Activated CD8-positive, alpha-beta T cell treated with anti-CD3 and anti-CD28 coated beads for 36 hours (primary cell): Measurements from ENCODE around the gene ANXA6. TPM values are rescaled to one million over a fixed set of nuclear protein-coding genes. Genes with fewer than 3 reads are reported as not detected.
A peak's percentile ranks its signal among the peaks of the same experiment; 100 is the strongest.

Source experiments
- ATAC-seq: fragments of 200-7000 bp; cut with Tn5 transposase; one replicate; pipeline ENCODE4 v1.10.0; 2021; ENCODE audit warnings: mild to moderate bottlenecking, moderate library complexity
- CTCF ChIA-PET: fragments of 350-600 bp; sonication (Branson Sonifier 250); formaldehyde crosslinking; loops from one replicate; lab custom pipeline; 2021; ENCODE audit warnings: antibody characterized with exemption; lab: Charles Lee
- POLR2A ChIA-PET: fragments of 350-600 bp; sonication (Branson Sonifier 250); formaldehyde crosslinking; loops from one replicate; lab custom pipeline; 2021; ENCODE audit warnings: antibody characterized with exemption; lab: Charles Lee
- DNase-seq: peaks from one replicate; pipeline ENCODE4 v3.0.0-alpha.2; 2020
- H3K27ac Mint-ChIP-seq: one replicate; pipeline ENCODE4 v1.8.0; 2021; ENCODE audit warnings: mild to moderate bottlenecking, mixed read lengths
- H3K27me3 Mint-ChIP-seq: one replicate; pipeline ENCODE4 v1.8.0; 2021; ENCODE audit warnings: mixed read lengths
- H3K36me3 Mint-ChIP-seq: one replicate; pipeline ENCODE4 v1.8.0; 2021; ENCODE audit warnings: low read depth, mixed read lengths
- H3K4me1 Mint-ChIP-seq: one replicate; pipeline ENCODE4 v1.8.0; 2021; ENCODE audit warnings: low read depth, mixed read lengths
- H3K4me3 Mint-ChIP-seq: one replicate; pipeline ENCODE4 v1.8.0; 2021; ENCODE audit warnings: mild to moderate bottlenecking, moderate library complexity, mixed read lengths
- H3K9me3 Mint-ChIP-seq: one replicate; pipeline ENCODE4 v1.8.0; 2021; ENCODE audit warnings: mixed read lengths
- CTCF ChIP-seq: fragments of 200-600 bp; IDR thresholded peaks from one replicate; pipeline ENCODE4 v1.8.0; 2022; ENCODE audit warnings: antibody characterized with exemption, mild to moderate bottlenecking
- intact Hi-C: fragments of 100-400 bp; cut with micrococcal nuclease; formaldehyde crosslinking; loops from one replicate; pipeline ENCODE4 v1.10.0; 2022
- total RNA-seq, 2 experiments: library from RNA; stranded (reverse); gene quantifications; one replicate each; pipeline ENCODE4 v1.2.3, GENCODE V29; 2021

ANXA6 gene
- total RNA-seq, 2 experiments from 2014 or later, result 328 to 336 TPM

GRCh38 chr5:151142933-151143332, 14.6 kb downstream of the ANXA6 start:
- ChIA-PET POLR2A (interaction anchor here (1.1 to 4.0 kb wide), 4 partner anchors 8 to 26 kb away, joined by 3 to 36 read pairs (median 4); no protein-coding TSS in a partner anchor), CTCF (interaction anchor here (0.9 to 11.4 kb wide), 9 partner anchors 6 to 141 kb away, joined by 3 to 149 read pairs (median 11); no protein-coding TSS in a partner anchor)
- Mint-ChIP-seq H3K27me3 (no peaks in the 10 kb centered on the region), H3K4me1 (peaks cover 94% of the 10 kb centered on the region), H3K4me3 (no peak overlapping the region), H3K27ac (peak overlapping the region; percentile 86), H3K36me3 (peaks cover 75% of the 10 kb centered on the region), H3K9me3 (no peaks in the 10 kb centered on the region)
- TF ChIP-seq CTCF, result no peak
- ATAC-seq (no peak), DNase-seq (no peak)
- intact Hi-C loops, result no loop called here

GRCh38 chr5:151141535-151141934, 16.0 kb downstream of the ANXA6 start:
- no peak for TF ChIP-seq CTCF

GRCh38 chr5:151140686-151141459, 16.7 kb downstream of the ANXA6 start:
- H3K27me3 Mint-ChIP-seq, result no peaks in the 10 kb centered on the region
- intact Hi-C loops, result no loop called here
- H3K4me3 Mint-ChIP-seq, result peak overlapping the region; percentile 73
- ATAC-seq, result no peak
- CTCF ChIA-PET, result interaction anchor here (1.0 to 11.4 kb wide), 11 partner anchors 8 to 98 kb away, joined by 3 to 149 read pairs (median 11); no protein-coding TSS in a partner anchor
- POLR2A ChIA-PET, result interaction anchor here (0.8 to 4.0 kb wide), 8 partner anchors 10 to 76 kb away, joined by 3 to 36 read pairs (median 4); no protein-coding TSS in a partner anchor
- no peaks in the 10 kb centered on the region for H3K9me3 Mint-ChIP-seq
- peak overlapping the region; percentile 86 for H3K27ac Mint-ChIP-seq
- peaks cover 84% of the 10 kb centered on the region for H3K4me1 Mint-ChIP-seq
- DNase-seq, result no peak
- TF ChIP-seq CTCF, result no peak
- H3K36me3 Mint-ChIP-seq, result peaks cover 79% of the 10 kb centered on the region

More at GRCh38 chr5:151141535-151141934, 16.0 kb downstream of the ANXA6 start:
- Mint-ChIP-seq H3K27me3 (no peaks in the 10 kb centered on the region), H3K9me3 (no peaks in the 10 kb centered on the region), H3K27ac (peak overlapping the region; percentile 86), H3K4me3 (peak overlapping the region; percentile 73), H3K36me3 (peaks cover 77% of the 10 kb centered on the region), H3K4me1 (peaks cover 88% of the 10 kb centered on the region)
- ChIA-PET CTCF (interaction anchor here (1.0 to 11.4 kb wide), 13 partner anchors 8 to 111 kb away, joined by 3 to 149 read pairs (median 6); partner anchors contain the start of gene GM2A), POLR2A (interaction anchor here (0.7 to 4.0 kb wide), 12 partner anchors 10 to 224 kb away, joined by 3 to 36 read pairs (median 3); no protein-coding TSS in a partner anchor)
- intact Hi-C loops, result no loop called here
- peak; percentile 90 for DNase-seq
- peak; percentile 91 for ATAC-seq

- Mint-ChIP-seq H3K27me3 (no peaks in the 10 kb centered on the region), H3K4me3 (no peak overlapping the region), H3K4me1 (peaks cover 76% of the 10 kb centered on the region), H3K9me3 (no peaks in the 10 kb centered on the region), H3K36me3 (peaks cover 76% of the 10 kb centered on the region), H3K27ac (peak overlapping the region; percentile 67)
- intact Hi-C loops, result no loop called here
- ChIA-PET POLR2A (interaction anchor here (0.8 to 4.0 kb wide), 7 partner anchors 8 to 69 kb away, joined by 3 to 36 read pairs (median 4); no protein-coding TSS in a partner anchor), CTCF (interaction anchor here (1.7 to 11.4 kb wide), 4 partner anchors 10 to 26 kb away, joined by 10 to 149 read pairs (median 42); no protein-coding TSS in a partner anchor)
- no peak for TF ChIP-seq CTCF
- DNase-seq (peak; percentile 34), ATAC-seq (no peak)
Observed at GRCh38 chr5:151139646-151140045, 17.9 kb downstream of the ANXA6 start.
